ENCODE data around the gene IP6K1. TPM values are rescaled to one million over a fixed set of nuclear protein-coding genes. Genes with fewer than 3 reads are reported as not detected.
"Not testable (repeated sequence)": the region's sequence is repeated elsewhere in the genome, so short reads cannot be mapped to it uniquely, and the experiment has no call there.

The IP6K1 gene
- total RNA-seq, 1 experiment from 2014 or later: 42.2 TPM

DNA sequence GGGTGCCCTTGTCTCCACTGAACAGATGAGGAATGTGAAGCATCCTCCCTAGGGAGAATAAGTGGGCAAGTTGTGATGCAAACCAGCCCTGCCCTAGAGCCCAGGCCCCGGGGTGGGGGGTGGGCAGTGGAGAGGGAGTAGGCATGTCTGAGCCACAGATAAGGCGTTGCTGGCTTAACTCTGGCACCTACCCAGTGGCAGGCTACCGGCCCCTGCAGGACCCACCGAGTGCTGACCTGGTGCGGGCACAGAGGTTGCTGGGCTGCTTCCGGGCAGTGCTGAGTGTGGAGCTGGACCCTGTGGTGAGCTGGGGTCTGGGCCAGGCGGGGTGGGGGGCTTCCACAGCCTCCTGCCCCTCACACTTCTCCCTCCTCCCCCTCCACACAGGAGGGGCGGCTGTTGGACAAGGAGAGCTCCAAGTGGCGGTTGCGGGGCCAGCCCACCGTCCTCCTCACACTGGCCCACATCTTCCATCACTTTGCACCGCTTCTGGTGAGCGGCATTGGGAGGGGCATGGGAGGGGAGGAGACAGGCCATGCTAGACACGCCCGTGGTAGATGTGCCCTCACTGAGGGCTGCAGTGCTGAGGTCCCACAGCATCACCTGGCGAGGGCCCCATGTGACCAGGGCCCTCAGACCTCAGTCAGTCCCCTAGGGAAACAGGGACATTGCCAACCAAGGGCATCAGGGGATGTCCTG is 86.9 kb downstream of the IP6K1 start:
- Histone ChIP-seq H3K79me1 (ENCODE audit: insufficient read depth, low read depth, low read length, poor library complexity, severe bottlenecking) (no peaks in the 10 kb centered on the region), H4K20me1 (ENCODE audit: control insufficient read depth, insufficient read depth, insufficient read length) (no peaks in the 10 kb centered on the region), H2AK5ac (ENCODE audit: insufficient read length, low read length) (no peak overlapping the region), H2BK120ac (ENCODE audit: low read depth, low read length, poor library complexity, severe bottlenecking) (no peak overlapping the region), H2BK20ac (ENCODE audit: low read depth, low read length, poor library complexity, severe bottlenecking) (no peak overlapping the region), H2BK5ac (ENCODE audit: insufficient read length, low read length) (no peak overlapping the region), H3T11ph (ENCODE audit: low read length) (no peak overlapping the region), H3K4me1 (ENCODE audit: insufficient read depth, low read length) (no peaks in the 10 kb centered on the region), H3K14ac (ENCODE audit: insufficient read depth, low read length) (no peak overlapping the region), H4K5ac (ENCODE audit: insufficient read length, low read depth, low read length) (no peak overlapping the region), H3K4me2 (ENCODE audit: insufficient read depth, insufficient read length, low read length) (no peak overlapping the region), H3K23me2 (ENCODE audit: insufficient read length, low read depth, low read length, poor library complexity, severe bottlenecking) (no peaks in the 10 kb centered on the region), H3K9ac (ENCODE audit: extremely low read depth, insufficient read length, low read length) (no peak overlapping the region), H2BK12ac (ENCODE audit: insufficient read length, low read depth, low read length) (no peak overlapping the region), H3K4ac (ENCODE audit: low read depth, low read length) (no peak overlapping the region), H3K9me3 (ENCODE audit: control insufficient read depth, low read depth, low read length) (no peaks in the 10 kb centered on the region), H3K27me3 (ENCODE audit: insufficient read depth, low read length) (no peaks in the 10 kb centered on the region), H3K56ac (ENCODE audit: insufficient read length, low read depth, low read length) (no peak overlapping the region), H3K23ac (ENCODE audit: insufficient read length, low read depth, low read length) (no peak overlapping the region), H3K79me2 (ENCODE audit: insufficient read depth, low read length) (no peaks in the 10 kb centered on the region), H4K8ac (replicated peaks; ENCODE audit: insufficient read length, low read depth, low read length) (no peak overlapping the region), H4K91ac (ENCODE audit: insufficient read length, low read depth, low read length) (no peak overlapping the region), H2BK15ac (ENCODE audit: low read depth, low read length) (no peak overlapping the region), H2AFZ (ENCODE audit: low read length) (no peak overlapping the region), H3K27ac (ENCODE audit: insufficient read length, low read depth, low read length) (no peak overlapping the region), H3K18ac (ENCODE audit: insufficient read length, low read depth, low read length) (no peak overlapping the region)
- DNase-seq: no peak
- Mint-ChIP-seq H3K36me3 (ENCODE audit: insufficient read depth in 1 of 3, low read depth in 3 of 3) (peaks cover 6 to 12% (median 9%) of the 10 kb centered on the region in 3 experiments; a peak in 6 of 7 replicates), H3K9me3 (no peaks in the 10 kb centered on the region), H3K4me1 (peaks cover 11 to 21% of the 10 kb centered on the region in 2 experiments), H3K27me3 (ENCODE audit: low read depth) (no peaks in the 10 kb centered on the region), H3K27ac (no peak overlapping the region), H3K4me3 (no peak overlapping the region)
- TF ChIP-seq CTCF (conservative IDR thresholded peaks at IDR 0.05): no peak
- WGBS (ENCODE audit: extremely low coverage, insufficient read length, low lambda C conversion rate): no CpG with 5 or more reads among the region's 16 CpGs

- not testable (repeated sequence) for H4K8ac ChIP-seq (replicated peaks; ENCODE audit: insufficient read length, low read depth, low read length); H3K27me3 ChIP-seq (ENCODE audit: insufficient read depth, low read length); H3K27me3 Mint-ChIP-seq (ENCODE audit: low read depth); H3K36me3 Mint-ChIP-seq (ENCODE audit: insufficient read depth in 1 of 3, low read depth in 3 of 3); H3K79me2 ChIP-seq (ENCODE audit: insufficient read depth, low read length); H2AFZ ChIP-seq (ENCODE audit: low read length); H3K9me3 ChIP-seq (ENCODE audit: control insufficient read depth, low read depth, low read length); H3T11ph ChIP-seq (ENCODE audit: low read length); H3K27ac ChIP-seq (ENCODE audit: insufficient read length, low read depth, low read length); H2BK15ac ChIP-seq (ENCODE audit: low read depth, low read length); H2BK5ac ChIP-seq (ENCODE audit: insufficient read length, low read length); DNase-seq; H3K4ac ChIP-seq (ENCODE audit: low read depth, low read length); H3K27ac Mint-ChIP-seq; H3K23me2 ChIP-seq (ENCODE audit: insufficient read length, low read depth, low read length, poor library complexity, severe bottlenecking); H3K79me1 ChIP-seq (ENCODE audit: insufficient read depth, low read depth, low read length, poor library complexity, severe bottlenecking); H3K9ac ChIP-seq (ENCODE audit: extremely low read depth, insufficient read length, low read length); H2BK20ac ChIP-seq (ENCODE audit: low read depth, low read length, poor library complexity, severe bottlenecking); H3K56ac ChIP-seq (ENCODE audit: insufficient read length, low read depth, low read length); H2AK5ac ChIP-seq (ENCODE audit: insufficient read length, low read length); H4K91ac ChIP-seq (ENCODE audit: insufficient read length, low read depth, low read length); H3K4me2 ChIP-seq (ENCODE audit: insufficient read depth, insufficient read length, low read length); H3K4me3 Mint-ChIP-seq; H3K14ac ChIP-seq (ENCODE audit: insufficient read depth, low read length); H2BK120ac ChIP-seq (ENCODE audit: low read depth, low read length, poor library complexity, severe bottlenecking); H3K4me1 ChIP-seq (ENCODE audit: insufficient read depth, low read length); H3K23ac ChIP-seq (ENCODE audit: insufficient read length, low read depth, low read length); H3K18ac ChIP-seq (ENCODE audit: insufficient read length, low read depth, low read length); H3K4me1 Mint-ChIP-seq; H4K20me1 ChIP-seq (ENCODE audit: control insufficient read depth, insufficient read depth, insufficient read length); H4K5ac ChIP-seq (ENCODE audit: insufficient read length, low read depth, low read length); H2BK12ac ChIP-seq (ENCODE audit: insufficient read length, low read depth, low read length); H3K9me3 Mint-ChIP-seq
- WGBS (ENCODE audit: extremely low coverage, insufficient read length, low lambda C conversion rate): no CpG with 5 or more reads among the region's 4 CpGs
Measured at GRCh38 chr3:49695350-49696015, 90.9 kb downstream of the IP6K1 start.
